IMR-90 (cell line): ENCODE results near the gene CAND2.

Experiments used
- BHLHE40 ChIP-seq: fragments of 150-350 bp; IDR thresholded peaks from 2 replicates; pipeline ENCODE4 v1.6.1; 2016; ENCODE audit warnings: mild to moderate bottlenecking, low read depth, low read length
- CEBPB ChIP-seq: IDR thresholded peaks from 2 replicates; pipeline ENCODE4 v1.6.1; 2012; ENCODE audit warnings: low read depth, low read length, improper control_type of control experiment
- CTCF ChIP-seq: conservative IDR thresholded peaks from 2 replicates; pipeline ENCODE4 v1.5.1; 2012; ENCODE audit warnings: mild to moderate bottlenecking, low read depth, low read length, improper control_type of control experiment
- ELK1 ChIP-seq: fragments of 150-350 bp; IDR thresholded peaks from 2 replicates; pipeline ENCODE4 v1.6.1; 2016; ENCODE audit warnings: low read depth, mild to moderate bottlenecking, low read length, moderate library complexity, borderline replicate concordance
- MAZ ChIP-seq: IDR thresholded peaks from 2 replicates; pipeline ENCODE4 v1.6.1; 2012; ENCODE audit warnings: low read depth, mild to moderate bottlenecking, low read length, improper control_type of control experiment, moderate library complexity, borderline replicate concordance
- MXI1 ChIP-seq: IDR thresholded peaks from 2 replicates; pipeline ENCODE4 v1.6.1; 2012; ENCODE audit warnings: low read depth, mild to moderate bottlenecking, low read length, moderate library complexity, borderline replicate concordance
- NFE2L2 ChIP-seq: fragments of 150-350 bp; IDR thresholded peaks from 2 replicates; pipeline ENCODE4 v1.6.1; 2016; ENCODE audit warnings: low read depth, mild to moderate bottlenecking, low read length
- POLR2A ChIP-seq: IDR thresholded peaks from 2 replicates; pipeline ENCODE4 v1.6.1; 2012; ENCODE audit warnings: mild to moderate bottlenecking, low read depth, low read length
- RAD21 ChIP-seq: IDR thresholded peaks from 2 replicates; pipeline ENCODE4 v1.6.1; 2012; ENCODE audit warnings: low read length, improper control_type of control experiment
- RCOR1 ChIP-seq: IDR thresholded peaks from 2 replicates; pipeline ENCODE4 v1.6.1; 2012; ENCODE audit warnings: mild to moderate bottlenecking, low read length, improper control_type of control experiment; ENCODE audit not compliant: insufficient replicate concordance
- RFX5 ChIP-seq: IDR thresholded peaks from 2 replicates; pipeline ENCODE4 v1.8.0; 2012; ENCODE audit warnings: low read depth, mild to moderate bottlenecking, low read length, moderate library complexity
- SMC3 ChIP-seq: fragments of 150-350 bp; IDR thresholded peaks from 2 replicates; pipeline ENCODE4 v1.6.1; 2016; ENCODE audit warnings: low read depth, mild to moderate bottlenecking, antibody characterized with exemption, low read length, moderate library complexity
- USF2 ChIP-seq: fragments of 150-350 bp; IDR thresholded peaks from 2 replicates; pipeline ENCODE4 v1.6.1; 2017; ENCODE audit warnings: mild to moderate bottlenecking, antibody characterized with exemption, low read length, low read depth

GRCh38 chr3:12832350-12833221 lies 36.1 kb downstream of the CAND2 start:
- TF ChIP-seq CTCF (no peak), POLR2A (peak; percentile 3; the same call in 1 of the 2 replicates), MXI1 (no peak), ELK1 (no peak), RFX5 (no peak), RAD21 (no peak), CEBPB (no peak), SMC3 (no peak), USF2 (no peak), BHLHE40 (no peak), MAZ (no peak), NFE2L2 (no peak), RCOR1 (no peak)
